Calu3 (cell line): Measurements from ENCODE around the gene SULT1A2. TPM values are rescaled to one million over a fixed set of nuclear protein-coding genes. Genes with fewer than 3 reads are reported as not detected.

Experiments used
- BruUV-seq: library from RNA; stranded (reverse); fragments of 400-500 nt; replicated peaks from 2 replicates; lab custom pipeline; 2021; lab: Mats Ljungman, UMichigan
- CTCF ChIA-PET: fragments of 300-600 bp; sonication (Branson Sonifier 250); formaldehyde crosslinking; loops from one replicate; lab custom pipeline; 2022; ENCODE audit warnings: antibody characterized with exemption; lab: Charles Lee
- DNase-seq: peaks from one replicate; pipeline ENCODE4 v3.0.0; 2022
- H3K27ac Mint-ChIP-seq: one replicate; pipeline ENCODE4 v1.8.0; 2022; ENCODE audit warnings: mixed read lengths; ENCODE audit not compliant: unreplicated experiment
- H3K27me3 Mint-ChIP-seq: one replicate; pipeline ENCODE4 v1.8.0; 2022; ENCODE audit warnings: mixed read lengths; ENCODE audit not compliant: unreplicated experiment
- H3K36me3 Mint-ChIP-seq: one replicate; pipeline ENCODE4 v1.8.0; 2022; ENCODE audit warnings: mild to moderate bottlenecking, moderate library complexity, mixed read lengths; ENCODE audit not compliant: insufficient read depth, unreplicated experiment
- H3K4me1 Mint-ChIP-seq: one replicate; pipeline ENCODE4 v1.8.0; 2022; ENCODE audit warnings: mild to moderate bottlenecking, low read depth, mixed read lengths; ENCODE audit not compliant: unreplicated experiment
- H3K4me3 Mint-ChIP-seq: one replicate; pipeline ENCODE4 v1.8.0; 2022; ENCODE audit warnings: mild to moderate bottlenecking, low read depth, moderate library complexity, mixed read lengths; ENCODE audit not compliant: unreplicated experiment
- H3K9me3 Mint-ChIP-seq: one replicate; pipeline ENCODE4 v1.8.0; 2022; ENCODE audit warnings: low read depth, mixed read lengths; ENCODE audit not compliant: unreplicated experiment
- CTCF ChIP-seq: fragments of 200-600 bp; IDR thresholded peaks from one replicate; pipeline ENCODE4 v1.8.0; 2022; ENCODE audit warnings: antibody characterized with exemption; ENCODE audit not compliant: unreplicated experiment
- intact Hi-C: fragments of 100-400 bp; cut with micrococcal nuclease; formaldehyde crosslinking; loops from one replicate; pipeline ENCODE4 v1.10.0; 2022; ENCODE audit not compliant: unreplicated experiment
- total RNA-seq: library from RNA; stranded (reverse); gene quantifications from 2 replicates; pipeline ENCODE4 v1.2.3, GENCODE V29; 2022

The SULT1A2 gene
- total RNA-seq, 1 experiment from 2014 or later = 1.9 TPM

DNA sequence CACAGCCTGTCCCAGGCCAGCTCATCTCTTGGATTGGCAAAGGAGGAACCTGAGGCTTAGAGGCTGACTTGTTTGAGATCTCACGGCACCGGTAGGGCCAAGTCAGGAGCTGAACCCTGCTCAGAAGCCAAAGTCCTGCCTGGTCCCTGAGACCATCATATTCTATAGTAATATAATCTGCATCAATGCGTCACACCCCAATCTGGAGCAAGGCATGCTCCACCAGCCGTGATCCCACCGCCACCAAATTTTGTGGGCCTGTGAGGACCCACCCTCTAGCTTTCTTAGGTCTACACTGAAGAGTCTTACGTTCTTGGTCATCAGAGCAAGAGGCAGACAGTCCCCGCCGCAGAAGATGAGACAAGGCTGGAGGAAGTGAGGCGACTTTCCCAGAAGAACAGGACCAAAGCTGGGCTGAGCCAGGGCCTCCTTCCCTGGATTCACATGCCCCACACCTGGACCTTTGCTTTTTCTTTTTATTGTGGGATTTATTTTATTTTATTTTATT, 10.3 kb upstream of the SULT1A2 start:
- Mint-ChIP-seq H3K27ac (no peak overlapping the region), H3K9me3 (no peaks in the 10 kb centered on the region), H3K27me3 (no peaks in the 10 kb centered on the region), H3K4me3 (no peak overlapping the region), H3K4me1 (no peaks in the 10 kb centered on the region), H3K36me3 (no peaks in the 10 kb centered on the region)
- intact Hi-C loops = no loop called here
- CTCF ChIA-PET = no interaction called here
- no TSS peak for BruUV-seq
- DNase-seq = no peak
- no peak for TF ChIP-seq CTCF

DNA sequence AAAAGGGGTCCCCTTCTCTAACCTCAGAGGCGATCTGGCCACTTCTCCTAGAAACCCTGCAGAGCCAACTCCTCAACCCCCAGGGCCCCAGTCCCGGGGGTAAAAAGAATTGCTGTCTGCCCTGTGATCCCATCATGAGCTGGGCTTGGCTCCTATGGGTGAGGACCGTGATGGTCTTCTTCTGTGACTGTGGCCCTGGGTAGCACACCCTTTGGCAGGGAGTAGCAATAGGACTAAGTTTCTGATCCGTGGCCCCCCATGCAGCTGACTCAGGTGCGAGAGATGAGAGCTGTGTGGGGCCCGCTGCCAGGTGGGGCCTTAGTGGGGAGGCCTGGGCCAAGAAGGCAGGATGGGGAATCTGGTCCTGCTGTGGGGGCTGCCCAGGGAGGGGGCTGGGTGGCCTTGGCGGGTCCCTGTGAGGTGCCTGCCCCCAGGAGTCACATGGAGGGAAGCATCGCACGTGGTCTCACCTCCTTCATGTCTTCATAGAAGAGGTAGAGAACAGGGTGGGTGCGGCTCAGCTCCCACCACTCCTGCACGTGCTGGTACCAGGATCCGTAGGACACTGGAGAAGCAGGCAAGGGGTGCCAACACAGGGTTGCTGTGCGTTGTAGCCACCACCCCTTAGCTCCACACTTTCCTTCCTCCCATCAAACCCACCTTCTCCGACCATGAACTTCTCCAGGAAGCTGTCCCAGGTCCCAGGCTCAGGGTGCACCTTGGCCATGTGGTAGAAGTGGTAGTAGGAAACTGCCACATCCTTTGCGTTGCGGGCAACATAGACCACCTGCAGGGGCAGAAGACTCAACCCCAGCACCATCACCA, 9.7 kb upstream of the SULT1A2 start:
- H3K36me3 Mint-ChIP-seq = no peaks in the 10 kb centered on the region
- H3K9me3 Mint-ChIP-seq = no peaks in the 10 kb centered on the region
- CTCF ChIA-PET = no interaction called here
- BruUV-seq = no TSS peak
- H3K4me1 Mint-ChIP-seq = no peaks in the 10 kb centered on the region
- no peaks in the 10 kb centered on the region for H3K27me3 Mint-ChIP-seq
- no peak overlapping the region for H3K4me3 Mint-ChIP-seq
- no peak for TF ChIP-seq CTCF
- intact Hi-C loops = no loop called here
- no peak for DNase-seq
- no peak overlapping the region for H3K27ac Mint-ChIP-seq

GRCh38 chr16:28604186-28604565, 7.3 kb upstream of the SULT1A2 start:
- no peak for TF ChIP-seq CTCF
- no peak overlapping the region for H3K4me3 Mint-ChIP-seq
- H3K4me1 Mint-ChIP-seq = no peaks in the 10 kb centered on the region
- intact Hi-C loops = no loop called here
- H3K27ac Mint-ChIP-seq = no peak overlapping the region
- H3K9me3 Mint-ChIP-seq = no peaks in the 10 kb centered on the region
- CTCF ChIA-PET = no interaction called here
- no peak for DNase-seq
- BruUV-seq = no TSS peak
- no peaks in the 10 kb centered on the region for H3K27me3 Mint-ChIP-seq
- H3K36me3 Mint-ChIP-seq = no peaks in the 10 kb centered on the region

- Mint-ChIP-seq H3K36me3 (no peaks in the 10 kb centered on the region), H3K27me3 (no peaks in the 10 kb centered on the region), H3K4me1 (no peaks in the 10 kb centered on the region), H3K27ac (no peak overlapping the region), H3K9me3 (no peaks in the 10 kb centered on the region), H3K4me3 (no peak overlapping the region)
- no peak for DNase-seq
- CTCF ChIA-PET = no interaction called here
- no peak for TF ChIP-seq CTCF
- no TSS peak for BruUV-seq
- intact Hi-C loops = no loop called here
Measured at GRCh38 chr16:28603381-28604185, 6.7 kb upstream of the SULT1A2 start.
